K562 (cell line): ENCODE data around the gene HCFC1R1. TPM values are rescaled to one million over a fixed set of nuclear protein-coding genes. Genes with fewer than 3 reads are reported as not detected.

Experiments
- FOXA1 ChIP-seq: fragments of 450-650 bp; IDR thresholded peaks from 2 replicates; pipeline ENCODE4 v1.6.1; 2016; ENCODE audit warnings: mild to moderate bottlenecking, borderline replicate concordance
- HDAC6 ChIP-seq: IDR thresholded peaks from 2 replicates; pipeline ENCODE4 v1.6.1; 2012; ENCODE audit warnings: low read depth, mild to moderate bottlenecking, control low read depth, inconsistent platforms, low read length, moderate library complexity
- HES1 ChIP-seq: fragments of 450-650 bp; IDR thresholded peaks from 2 replicates; pipeline ENCODE4 v1.6.1; 2016; ENCODE audit warnings: low read depth, mild to moderate bottlenecking, moderate library complexity
- IRF1 ChIP-seq: sonication (generic); formaldehyde crosslinking; IDR thresholded peaks from 2 replicates; pipeline ENCODE4 v1.8.0; 2022; ENCODE audit warnings: missing genetic modification reagents, mild to moderate bottlenecking, borderline replicate concordance
- KLF10 ChIP-seq: fragments of 250-450 bp; sonication (Bioruptor Pico); IDR thresholded peaks from 2 replicates; pipeline ENCODE4 v1.6.1; 2021; ENCODE audit warnings: matching md5 sums
- PATZ1 ChIP-seq: fragments of 250-450 bp; sonication (Bioruptor Pico); IDR thresholded peaks from 2 replicates; pipeline ENCODE4 v1.5.0; 2020; ENCODE audit warnings: mild to moderate bottlenecking, borderline replicate concordance
- POLR2G ChIP-seq: fragments of 200-400 bp; formaldehyde crosslinking; IDR thresholded peaks from 2 replicates; pipeline ENCODE4 v1.6.1; 2017; ENCODE audit warnings: low read depth, mild to moderate bottlenecking, antibody characterized with exemption, low read length, moderate library complexity
- THAP12 ChIP-seq: fragments of 250-450 bp; sonication (Bioruptor Pico); IDR thresholded peaks from 2 replicates; pipeline ENCODE4 v1.9.0; 2021; ENCODE audit warnings: mild to moderate bottlenecking, inconsistent platforms
- ZC3H4 ChIP-seq: sonication (generic); formaldehyde crosslinking; IDR thresholded peaks from 2 replicates; pipeline ENCODE4 v1.9.0; 2021; ENCODE audit warnings: missing genetic modification reagents, borderline replicate concordance
- ZNF407 ChIP-seq: fragments of 450-650 bp; IDR thresholded peaks from 2 replicates; pipeline ENCODE4 v1.6.1; 2016; ENCODE audit warnings: low read depth
- ZNF77 ChIP-seq: fragments of 250-450 bp; sonication (Bioruptor Pico); IDR thresholded peaks from 2 replicates; pipeline ENCODE4 v1.5.0; 2020
- polyA plus RNA-seq, 8 experiments: library from polyadenylated mRNA; depleted of rRNA in 4 of 8; stranded (reverse) in 5 of 8; unstranded in 3 of 8; fragments of >200 nt; fragmentation: Nextera tagmentation in 2 of 8; fragmentation: Illumina TruSeq in 1 of 8; extraction: Ambion mirVana in 2 of 8; extraction: Trizol in 1 of 8; gene quantifications; 2 replicates each; pipeline versions ENCODE4 v1.2.1 to v1.2.3, GENCODE V29; 2011 to 2014; ENCODE audit warnings: inconsistent platforms in 1 of 8, missing spikeins in 1 of 8
- total RNA-seq, 7 experiments: library from RNA; depleted of rRNA in 6 of 7; stranded (reverse); fragments of >200 nt in 6 of 7; fragmentation: Illumina TruSeq in 2 of 7; extraction: Trizol in 2 of 7; gene quantifications; 2 replicates each; pipeline versions ENCODE4 v1.2.1 to v1.2.3, GENCODE V29; 2011 to 2021; ENCODE audit warnings: low replicate concordance in 1 of 7

HCFC1R1 gene
- total and polyA plus RNA-seq, 9 of the 15 experiments (the other 6 are each of a cell fraction or from before 2014, with no cell fraction given) = 2.2 to 29.0 (median 11.2) TPM

- no peak for TF ChIP-seq ZNF407
- no peak for TF ChIP-seq HDAC6
- TF ChIP-seq PATZ1 (CRISPR knock-in tag) = no peak
- TF ChIP-seq HES1 = no peak
- TF ChIP-seq THAP12 (CRISPR knock-in tag) = no peak
- TF ChIP-seq ZNF77 (CRISPR knock-in tag) = no peak
- peak; percentile 81 for TF ChIP-seq POLR2G
- no peak for TF ChIP-seq IRF1 (CRISPR knock-in tag)
- TF ChIP-seq ZC3H4 (CRISPR knock-in tag) = peak; percentile 88
- TF ChIP-seq FOXA1 = no peak
- no peak for TF ChIP-seq KLF10 (CRISPR knock-in tag)
Measured at GRCh38 chr16:3020604-3021448, 2.9 kb downstream of the HCFC1R1 start (continued).
